Ureter (tissue), 1 donor: Measurements from ENCODE around the gene NFATC1. TPM values are rescaled to one million over a fixed set of nuclear protein-coding genes. Genes with fewer than 3 reads are reported as not detected.
A peak's percentile ranks its signal among the peaks of the same experiment; 100 is the strongest.

Experiments
- DNase-seq: peaks from one replicate; pipeline ENCODE4 v3.0.0-alpha.2; 2020; ENCODE audit warnings: low spot score
- total RNA-seq: library from RNA; stranded (reverse); gene quantifications from one replicate; pipeline ENCODE4 v1.2.4, GENCODE V29; 2023
- donor health status: DM: yes; HTN: yes; CAD: no.

NFATC1 gene
- total RNA-seq, 1 donor from 2014 or later: 13.8 TPM

GRCh38 chr18:79532313-79533007 lies 136.7 kb downstream of the NFATC1 start:
- DNase-seq: no peak

DNA sequence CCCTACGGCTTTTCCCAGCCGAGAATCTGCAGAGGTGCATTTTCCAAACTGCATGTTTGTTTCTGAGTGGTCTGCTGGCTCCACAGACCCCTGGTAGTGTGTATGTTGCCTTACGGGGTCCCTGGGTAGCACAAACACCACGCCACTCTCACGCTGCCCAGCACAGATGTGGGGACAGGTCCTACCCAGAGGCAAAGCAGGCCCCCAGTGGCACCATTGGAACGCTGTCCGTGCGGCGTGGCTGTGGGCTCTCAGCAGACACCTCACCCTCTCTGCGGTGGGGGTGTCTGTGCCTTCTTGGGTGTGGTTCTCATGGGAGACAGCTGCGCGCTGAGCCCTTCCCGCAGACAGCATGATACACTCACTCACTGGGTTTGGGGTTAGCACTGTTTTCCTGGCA lies 137.4 kb downstream of the NFATC1 start:
- DNase-seq: no peak

DNA sequence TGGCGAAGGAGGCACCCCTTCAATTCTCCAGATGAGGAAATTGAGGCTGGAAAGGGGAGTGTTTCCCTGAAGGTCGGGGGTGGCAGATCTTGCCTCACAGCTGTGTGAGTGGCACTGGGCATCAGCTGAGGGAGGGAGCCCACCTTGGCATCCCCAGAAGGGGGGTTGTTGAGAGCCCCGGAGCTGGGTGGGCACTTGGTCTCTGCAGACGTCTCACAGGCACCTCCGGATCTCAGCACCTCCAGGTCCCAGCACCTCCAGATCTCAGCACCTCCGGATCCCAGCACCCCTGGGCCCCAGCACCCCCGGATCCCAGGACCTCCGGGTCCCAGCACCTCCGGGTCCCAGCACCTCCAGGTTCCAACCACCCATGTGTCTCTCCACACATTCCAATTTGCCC lies 137.9 kb downstream of the NFATC1 start:
- no peak for DNase-seq

DNA sequence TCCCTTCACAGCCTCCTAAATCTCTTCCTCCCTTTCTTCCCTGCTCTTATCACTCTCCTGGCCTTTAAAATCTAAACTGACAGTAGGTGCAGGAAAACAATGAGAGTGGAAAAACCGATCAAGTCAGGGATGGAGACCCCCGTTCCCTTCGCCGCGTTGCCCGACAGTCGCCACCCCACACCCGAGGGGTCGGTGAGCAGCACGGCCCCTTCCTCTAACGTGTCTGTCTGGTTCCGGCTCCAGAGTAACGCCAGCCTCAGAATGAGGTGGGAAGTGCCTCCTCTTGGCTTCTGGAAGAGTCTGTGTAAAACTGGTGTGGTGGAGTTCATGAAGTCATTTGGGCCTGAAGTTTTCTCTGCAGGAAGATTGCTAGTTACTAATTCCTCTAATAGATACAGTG lies 138.6 kb downstream of the NFATC1 start:
- DNase-seq: no peak

DNA sequence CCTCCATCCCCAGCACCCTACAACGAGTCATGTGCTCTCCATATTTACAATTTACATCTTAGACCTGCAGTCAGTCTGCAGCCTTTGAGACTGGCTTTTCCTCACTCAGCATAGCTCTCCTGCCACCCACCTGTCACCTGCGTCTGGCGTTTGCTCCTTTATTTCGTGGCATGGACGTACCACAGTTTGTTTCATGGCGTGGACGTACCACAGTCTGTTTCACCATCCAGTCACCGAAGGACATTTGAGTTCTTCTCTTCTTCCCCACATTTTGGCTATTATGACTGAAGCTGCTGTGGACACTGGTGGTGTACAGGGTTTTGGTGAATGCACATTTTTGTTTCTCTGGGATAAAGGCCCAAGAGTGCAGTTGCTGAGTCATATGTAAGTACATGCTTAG lies 142.0 kb downstream of the NFATC1 start:
- no peak for DNase-seq

GRCh38 chr18:79538635-79539034 lies 142.9 kb downstream of the NFATC1 start:
- no peak for DNase-seq

DNA sequence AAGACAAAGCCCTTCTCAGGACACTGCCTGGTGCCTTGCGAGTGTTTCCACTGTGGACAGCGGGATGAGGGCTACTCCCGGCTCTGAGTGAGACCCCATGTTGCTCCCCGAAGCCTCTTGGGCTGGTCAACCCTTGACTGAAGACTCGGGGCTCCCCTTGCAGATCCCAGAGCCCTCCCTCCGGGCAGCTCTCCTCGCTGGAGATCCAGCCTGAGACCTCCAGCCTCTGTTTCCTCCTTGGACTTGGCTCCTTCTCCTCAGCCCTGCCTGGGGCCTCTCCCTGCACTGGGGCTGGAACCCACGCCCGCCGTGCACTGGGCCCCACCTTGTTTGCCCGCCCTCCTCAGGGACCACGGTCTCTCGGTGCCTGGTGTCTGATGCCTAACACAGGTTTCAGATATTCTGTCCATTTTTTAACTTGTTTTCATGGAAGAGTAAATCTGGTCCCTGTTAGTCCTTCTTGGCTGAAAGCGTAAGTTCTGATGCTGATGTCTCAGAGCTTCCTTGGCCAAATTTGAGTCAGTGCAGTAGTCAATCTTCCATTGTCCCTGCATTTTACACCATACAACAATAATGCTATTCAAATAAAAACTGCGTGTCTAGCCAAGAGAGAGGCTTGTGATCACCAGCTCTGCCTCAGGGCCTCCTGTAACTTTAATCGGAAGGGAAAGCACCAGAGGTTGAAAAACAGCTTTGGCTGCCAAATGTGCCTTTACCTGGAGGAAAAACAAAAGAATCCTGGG lies 144.6 kb downstream of the NFATC1 start:
- no peak for DNase-seq

GRCh38 chr18:79540904-79541282 lies 145.2 kb downstream of the NFATC1 start:
- peak; percentile 34 for DNase-seq

DNA sequence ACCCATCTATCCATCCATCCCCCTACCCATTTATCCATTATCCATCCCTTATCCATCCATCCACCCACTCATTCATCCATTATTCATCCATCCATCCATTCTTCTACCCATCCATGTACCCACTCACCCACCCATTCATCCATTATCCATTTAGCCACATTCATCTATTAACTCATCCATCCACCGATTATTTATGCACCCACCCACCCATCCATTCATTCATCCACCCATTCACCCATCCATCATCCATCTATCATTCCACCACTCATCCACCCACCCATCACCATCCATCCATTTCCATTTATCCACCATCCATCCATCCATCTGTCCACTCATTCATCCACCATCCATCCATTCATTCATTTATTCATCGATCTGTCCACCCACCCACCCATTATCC lies 146.5 kb downstream of the NFATC1 start:
- DNase-seq: no peak

DNA sequence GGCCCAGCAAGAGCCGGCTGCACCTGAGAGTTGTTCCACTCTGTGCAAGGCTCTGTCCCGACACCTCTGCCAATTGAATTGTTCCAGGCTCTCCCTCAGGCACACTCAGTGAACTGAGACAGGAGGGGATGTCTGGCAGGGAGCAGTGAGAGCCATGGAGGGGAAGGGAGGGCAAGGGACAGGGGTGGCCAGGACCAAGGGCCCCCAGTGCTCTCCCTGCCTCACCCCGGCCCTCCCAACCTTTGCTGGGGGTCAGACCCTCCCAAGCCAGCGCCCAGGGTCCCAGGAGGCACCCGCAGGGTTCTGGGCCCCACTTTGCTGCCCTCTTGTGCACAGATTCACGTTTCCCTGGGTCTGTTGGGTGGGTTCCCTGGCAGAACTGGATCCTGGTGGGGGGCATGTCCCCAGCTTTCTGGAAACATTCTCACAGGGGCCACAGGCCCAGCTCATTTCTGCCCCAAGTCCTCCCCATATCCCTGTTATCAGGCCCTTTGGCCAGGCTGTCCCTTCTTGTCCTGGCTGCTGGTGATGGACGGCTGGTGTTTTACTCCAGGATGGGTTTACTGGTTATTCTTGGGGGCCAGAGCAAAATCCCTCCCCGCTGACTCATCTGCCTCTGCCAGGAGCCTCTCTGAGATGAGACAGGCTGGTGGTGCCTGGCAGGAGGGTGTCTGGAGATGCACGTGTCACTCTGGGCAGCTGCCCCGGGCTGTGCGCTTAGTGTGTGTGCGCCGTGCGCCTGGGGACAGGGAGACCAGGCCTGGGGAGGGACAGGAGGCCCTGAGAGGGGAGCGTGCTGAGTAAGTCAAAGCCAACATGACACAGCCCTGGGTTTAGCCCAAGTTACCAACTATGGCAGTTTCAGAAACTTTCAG lies 147.4 kb downstream of the NFATC1 start:
- peak; percentile 37 for DNase-seq

DNA sequence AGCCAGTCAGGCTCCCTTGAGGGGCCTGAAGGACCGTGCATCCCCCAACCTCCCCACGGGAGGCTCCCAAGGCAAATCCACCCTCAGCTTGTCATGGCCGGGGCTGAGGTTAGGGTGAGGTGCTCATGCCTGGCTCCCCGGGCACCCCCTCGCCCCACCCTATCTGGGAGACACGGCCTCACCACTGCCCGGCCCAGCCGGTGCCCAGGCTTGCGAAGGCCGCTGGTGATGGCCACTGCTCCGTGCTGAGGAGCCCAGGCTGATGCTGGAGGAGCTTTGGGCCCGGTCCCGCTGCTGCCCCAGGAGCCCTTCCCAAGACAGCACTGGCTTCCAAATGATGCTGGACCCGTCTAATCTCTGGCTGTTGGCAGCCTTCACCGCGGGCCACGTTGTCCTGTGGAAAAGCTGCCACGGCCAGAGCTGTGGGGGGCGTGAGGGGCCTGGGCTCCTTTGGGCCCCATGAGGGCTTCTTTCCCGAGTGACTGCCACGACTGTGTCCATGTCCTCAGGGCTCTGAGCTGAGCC lies 148.2 kb downstream of the NFATC1 start:
- peak; percentile 35 for DNase-seq

DNA sequence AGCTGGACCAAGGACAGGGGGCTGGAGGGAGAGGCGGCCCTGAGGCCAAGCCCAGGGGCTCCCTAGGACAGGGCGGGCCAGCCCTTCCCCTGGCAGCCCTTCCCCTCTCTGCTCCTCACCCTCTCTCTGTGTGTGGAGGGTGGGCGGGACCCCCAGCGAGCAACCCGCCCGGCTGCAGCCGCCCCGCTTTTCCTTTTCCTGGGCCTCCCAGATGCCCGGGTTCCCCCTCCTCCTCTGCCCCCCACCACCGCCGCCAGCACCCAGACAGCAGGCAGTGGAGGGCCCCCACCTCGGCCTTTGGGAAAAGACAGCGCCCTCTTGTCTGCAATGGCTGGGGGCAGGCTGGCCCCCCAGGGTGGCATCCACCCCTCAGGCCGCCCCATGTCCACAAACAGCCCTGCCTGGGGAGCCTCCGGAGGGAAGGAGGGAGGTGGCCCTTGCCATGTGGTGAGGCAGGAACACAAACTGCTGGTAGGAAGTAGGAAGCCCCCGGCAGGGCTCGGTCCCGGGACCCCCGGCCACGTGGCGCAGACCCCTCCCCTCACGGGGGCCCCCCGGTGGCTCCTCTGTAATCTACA lies 148.7 kb downstream of the NFATC1 start:
- peak; percentile 38 for DNase-seq

DNA sequence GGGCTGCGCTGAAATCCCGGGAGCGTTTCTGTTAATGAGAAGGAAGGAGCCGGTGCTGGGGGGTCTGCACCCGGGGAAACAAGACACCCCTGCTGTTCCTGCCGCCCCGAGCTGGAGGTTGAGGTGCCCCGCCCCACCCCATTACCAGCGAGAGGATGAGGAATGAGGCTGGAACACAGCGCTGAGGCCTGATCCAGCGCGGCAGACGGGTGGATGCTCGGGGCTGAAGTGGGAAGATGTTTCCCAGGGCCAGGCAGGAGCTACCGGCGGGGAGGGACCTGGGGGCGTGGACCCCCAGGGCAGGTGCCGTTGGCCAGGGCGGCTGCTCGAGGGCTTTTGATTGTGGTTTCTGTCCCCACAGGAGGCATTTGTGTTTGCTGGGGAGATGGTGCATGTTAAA lies 149.5 kb downstream of the NFATC1 start:
- peak; percentile 33 for DNase-seq

DNA sequence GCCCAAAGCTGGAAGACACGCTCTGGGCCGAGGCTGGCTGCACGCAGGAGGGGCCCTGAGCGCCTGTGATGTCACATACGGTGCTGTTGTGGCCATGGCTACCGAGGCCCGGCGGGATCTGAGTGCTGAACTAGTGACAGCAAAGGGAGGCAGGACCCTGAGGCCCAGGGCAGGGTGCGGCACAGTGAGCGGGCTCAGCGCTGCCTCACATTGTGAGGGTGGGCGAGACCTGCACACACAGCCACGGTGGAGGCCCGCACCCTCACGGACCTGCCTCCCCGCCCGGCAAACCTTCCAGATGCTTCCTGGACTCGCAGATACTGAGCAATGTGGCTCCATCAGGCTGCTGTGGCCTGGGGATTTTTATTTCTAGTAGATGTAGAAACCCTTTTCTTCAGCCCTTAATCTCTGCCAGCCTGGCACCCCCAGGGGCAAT lies 150.0 kb downstream of the NFATC1 start:
- no peak for DNase-seq

GRCh38 chr18:79546781-79547272 lies 151.1 kb downstream of the NFATC1 start:
- DNase-seq: no peak

- no peak for DNase-seq
Measured at GRCh38 chr18:79547413-79548076, 151.8 kb downstream of the NFATC1 start.

DNA sequence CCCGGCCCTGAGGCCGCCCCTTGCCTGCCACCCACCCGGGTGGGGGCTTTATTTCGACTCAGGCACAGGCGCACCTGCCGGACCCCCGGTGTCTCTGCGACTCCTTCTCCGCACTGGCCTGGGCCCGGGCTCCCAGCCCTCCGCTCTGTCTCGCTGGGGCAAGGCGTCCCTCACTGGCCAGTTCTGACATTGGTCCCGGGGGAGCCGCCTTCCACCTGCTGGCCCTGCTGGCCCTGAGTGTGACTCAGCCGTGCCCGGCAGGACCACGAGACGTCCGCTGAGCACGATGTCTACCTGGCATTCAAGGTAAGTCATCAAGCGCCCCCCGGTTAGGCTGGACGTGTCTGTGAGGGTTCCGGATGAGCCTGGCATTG lies 152.3 kb downstream of the NFATC1 start:
- peak; percentile 39 for DNase-seq

- DNase-seq: no peak
Measured at GRCh38 chr18:79548621-79548985, 152.9 kb downstream of the NFATC1 start.

DNA sequence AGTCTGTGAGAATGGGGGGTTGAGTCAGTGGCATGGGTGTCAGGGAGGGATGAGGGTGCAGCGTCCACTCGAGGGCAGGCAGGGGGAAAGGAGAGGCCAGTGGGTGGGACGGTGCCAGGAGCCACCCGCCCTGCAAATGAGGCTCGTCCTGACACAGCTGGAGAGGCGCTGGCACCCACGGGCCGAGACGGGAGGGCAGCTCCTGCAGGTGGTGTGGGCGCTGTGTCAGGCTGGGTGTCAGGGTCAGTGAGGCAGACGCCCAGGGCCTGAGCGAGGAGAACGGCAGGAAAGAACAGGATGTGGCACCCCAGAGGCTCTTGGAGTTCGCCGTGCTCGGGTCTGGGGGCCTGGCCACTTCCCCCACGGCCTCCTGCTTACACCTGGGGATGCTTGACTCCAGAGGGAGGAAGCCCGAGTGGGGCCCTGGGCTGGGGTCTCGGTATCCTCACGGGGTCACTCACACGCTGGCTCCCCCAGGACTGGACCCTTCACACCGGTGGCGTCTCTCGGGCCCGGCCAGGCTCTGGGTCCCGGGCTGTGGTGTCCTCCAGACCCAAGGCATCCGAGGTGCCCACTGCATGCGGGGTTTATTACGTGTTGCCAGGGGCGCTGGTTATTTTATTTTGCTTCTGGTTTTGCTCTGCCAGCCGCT lies 153.4 kb downstream of the NFATC1 start:
- peak; percentile 34 for DNase-seq

- peak; percentile 37 for DNase-seq
Measured at GRCh38 chr18:79549638-79550000, 153.9 kb downstream of the NFATC1 start.

GRCh38 chr18:79552140-79552631 lies 156.5 kb downstream of the NFATC1 start:
- DNase-seq: no peak
